CD4-positive, alpha-beta T cell treated with Interferon gamma for 1 hour (primary cell): ENCODE data around the gene PDGFC.

ENCODE experiments used
- DNase-seq: peaks from one replicate; pipeline ENCODE4 v3.0.0-alpha.2; 2020

The PDGFC gene

DNA sequence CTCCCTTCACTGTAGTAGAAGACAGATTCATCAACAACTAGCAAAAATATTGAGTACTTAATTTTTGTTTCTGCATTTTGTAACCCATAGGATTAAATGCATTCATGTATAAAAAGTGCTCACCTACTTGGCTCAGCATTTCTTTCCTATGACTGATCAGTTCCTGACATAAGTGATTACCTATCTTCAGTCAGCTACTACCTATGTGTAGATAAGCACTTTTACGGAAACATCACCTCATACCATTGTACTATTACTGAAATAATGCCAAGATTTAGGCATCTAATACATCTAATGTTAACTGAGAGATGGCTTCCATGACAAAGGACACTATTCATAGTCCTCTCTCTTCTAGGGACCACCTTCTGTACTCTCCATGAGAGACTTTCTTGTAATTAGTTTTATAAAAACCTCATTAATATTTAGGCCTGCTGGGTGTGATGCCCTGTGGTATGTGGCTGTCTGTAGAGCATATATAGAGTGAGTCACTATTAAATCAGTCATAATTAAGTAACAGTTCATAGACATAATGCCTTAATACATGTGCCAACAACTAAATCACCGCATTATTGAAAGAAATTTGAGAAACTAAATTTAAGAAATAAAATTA, 147.0 kb downstream of the PDGFC start:
- no peak for DNase-seq

DNA sequence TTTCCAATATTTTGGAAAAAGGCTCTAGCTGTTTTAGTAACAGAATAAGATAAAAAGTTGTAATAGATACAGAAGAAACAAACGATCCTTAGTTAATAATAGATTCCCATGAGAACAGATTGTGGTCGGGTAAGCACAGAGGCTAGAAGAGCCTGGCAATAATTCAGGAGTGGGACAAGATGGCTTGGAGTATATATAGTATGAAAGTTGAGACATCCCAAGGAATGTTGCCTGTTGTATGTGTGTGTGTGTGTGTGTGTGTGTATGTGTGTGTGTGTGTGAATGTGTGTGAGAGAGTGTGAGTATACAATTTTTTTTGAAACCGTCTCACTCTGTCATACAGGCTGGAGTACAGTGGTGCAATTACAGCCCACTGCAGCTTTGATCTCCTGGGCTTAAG, 150.7 kb downstream of the PDGFC start:
- no peak for DNase-seq

DNA sequence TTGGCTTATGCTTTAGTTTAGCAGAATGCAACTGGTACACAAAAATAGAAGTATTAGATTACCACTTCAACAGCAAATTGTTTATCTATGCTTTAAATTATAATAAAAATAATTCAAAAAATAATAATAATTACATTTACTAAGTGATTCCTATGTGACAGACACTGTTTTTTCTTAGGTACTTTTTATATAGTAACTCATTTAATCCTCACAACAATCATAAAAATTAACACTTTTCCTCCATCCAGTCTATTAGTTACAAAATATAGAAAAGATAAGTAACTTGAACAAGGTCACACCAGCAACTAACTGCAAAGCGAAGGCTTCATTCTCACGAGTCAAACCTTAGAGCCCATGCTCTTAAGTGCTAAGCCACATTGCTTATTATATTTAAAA, 155.2 kb downstream of the PDGFC start:
- no peak for DNase-seq

DNA sequence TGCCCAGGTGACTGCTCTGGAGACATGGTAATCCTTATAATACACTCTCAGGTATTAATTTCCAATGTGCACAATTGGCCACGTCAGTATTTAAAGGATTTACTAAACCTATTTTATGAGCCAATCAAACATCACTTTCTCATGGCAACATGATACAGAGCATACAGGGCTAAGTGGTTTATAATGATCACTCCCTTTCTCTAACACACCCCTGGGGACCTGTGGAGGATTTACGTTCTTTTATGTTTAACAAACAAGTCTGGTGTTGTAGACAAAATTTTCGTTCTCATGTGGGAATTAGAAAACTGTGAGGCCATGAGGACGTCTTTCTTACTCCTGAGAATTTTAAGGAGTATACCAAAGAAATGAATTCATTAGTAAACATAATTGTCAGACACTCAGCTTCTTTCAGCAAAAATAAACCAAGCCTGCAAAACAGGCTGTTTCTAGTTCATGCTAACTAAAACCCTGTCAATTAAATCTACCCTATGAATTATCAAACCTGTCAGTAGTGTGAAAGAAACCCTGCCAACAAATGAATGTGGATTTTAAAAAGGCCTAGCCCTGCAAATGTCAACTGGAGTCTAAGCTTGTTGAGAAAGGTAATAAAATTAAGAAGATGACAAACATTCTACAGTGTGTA, 155.8 kb downstream of the PDGFC start:
- no peak for DNase-seq

DNA sequence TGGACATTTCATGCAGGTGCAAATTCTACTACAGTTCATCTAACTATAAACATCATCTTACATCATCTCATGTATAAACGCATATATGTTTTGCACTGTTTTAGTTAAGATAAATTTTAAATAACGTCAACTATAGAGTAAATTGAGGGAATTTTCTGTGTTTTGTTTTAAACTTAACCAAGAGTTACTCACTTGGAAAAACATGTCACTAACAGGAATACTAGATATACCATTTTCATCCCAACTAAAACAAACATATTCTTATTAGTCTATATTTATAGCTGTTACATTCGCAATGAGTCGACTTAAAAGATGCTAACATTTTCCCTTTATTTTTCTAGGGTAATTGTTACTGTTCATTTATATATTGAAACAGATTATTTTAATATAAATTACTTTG, 159.6 kb downstream of the PDGFC start:
- DNase-seq = no peak

DNA sequence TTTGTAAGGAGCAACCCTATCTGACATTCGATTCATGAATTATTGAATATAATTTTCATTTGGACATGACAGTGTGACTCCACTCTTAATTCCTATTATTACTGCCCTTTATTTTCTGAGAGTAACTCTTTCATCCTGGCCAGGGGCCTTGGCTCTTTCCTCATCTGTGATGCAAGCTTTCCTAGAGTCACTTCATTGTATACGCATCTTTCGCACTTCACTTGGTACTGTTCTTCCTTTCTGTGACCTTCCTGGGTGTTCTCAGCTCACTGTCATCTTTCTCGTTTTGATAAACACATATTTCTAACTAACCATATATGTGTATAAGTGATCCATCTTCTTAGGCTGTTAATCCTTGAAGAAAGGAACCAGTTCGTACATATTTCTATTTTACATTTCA, 160.3 kb downstream of the PDGFC start:
- no peak for DNase-seq

DNA sequence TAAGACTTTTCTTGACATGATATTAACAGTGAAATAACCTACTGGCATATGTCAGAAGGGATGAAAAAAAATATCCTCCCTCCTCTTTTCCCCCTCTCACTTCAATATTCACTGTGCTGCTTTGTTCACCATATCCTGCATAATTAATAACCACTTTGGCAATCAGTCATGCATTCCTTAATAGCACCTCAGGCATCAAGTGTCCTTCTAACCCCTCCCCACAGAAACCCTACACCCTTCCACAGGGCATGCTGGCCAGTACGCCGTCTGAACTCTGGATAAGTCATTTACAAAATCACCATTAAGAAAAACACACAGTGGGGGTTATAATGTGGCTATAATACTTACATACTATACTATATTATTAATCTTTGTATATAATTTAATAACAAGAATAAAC, 165.9 kb downstream of the PDGFC start:
- no peak for DNase-seq

DNA sequence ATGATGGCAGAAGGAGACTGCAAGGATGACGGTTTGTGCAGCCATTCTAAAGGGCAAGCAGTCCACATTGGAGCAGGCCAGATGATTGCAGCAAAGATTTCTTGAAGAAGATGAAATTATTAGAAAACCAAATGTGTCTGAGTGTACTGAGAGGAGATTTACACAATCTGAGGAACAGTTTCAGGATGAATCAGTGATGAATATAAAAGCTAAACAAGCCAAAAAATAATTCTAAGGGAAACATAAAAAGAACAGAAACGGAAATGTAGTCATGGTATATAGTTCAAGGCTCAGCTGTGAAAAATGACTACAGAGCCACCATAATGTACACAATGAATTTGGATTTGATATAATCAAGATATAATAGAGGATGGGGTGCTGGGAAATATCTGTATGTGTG, 168.5 kb downstream of the PDGFC start:
- DNase-seq = no peak

DNA sequence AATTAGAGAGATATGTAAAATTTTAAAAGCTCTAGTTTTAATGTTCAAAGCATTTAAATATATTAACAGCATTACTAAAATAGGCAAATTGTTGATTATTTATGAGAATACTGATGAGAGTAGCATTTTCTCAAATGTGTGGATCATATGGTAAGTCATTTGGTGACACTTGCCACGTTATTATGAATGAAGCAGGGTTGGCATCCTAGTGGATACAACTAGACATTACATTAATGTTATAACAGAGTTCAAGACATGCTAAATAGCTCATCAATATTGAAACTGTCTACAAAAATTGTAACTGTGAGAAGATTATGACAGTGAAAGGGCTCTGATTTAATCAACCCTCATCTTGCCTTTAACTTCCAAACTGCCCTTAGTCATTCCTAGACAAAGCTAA, 171.1 kb downstream of the PDGFC start:
- DNase-seq = no peak

DNA sequence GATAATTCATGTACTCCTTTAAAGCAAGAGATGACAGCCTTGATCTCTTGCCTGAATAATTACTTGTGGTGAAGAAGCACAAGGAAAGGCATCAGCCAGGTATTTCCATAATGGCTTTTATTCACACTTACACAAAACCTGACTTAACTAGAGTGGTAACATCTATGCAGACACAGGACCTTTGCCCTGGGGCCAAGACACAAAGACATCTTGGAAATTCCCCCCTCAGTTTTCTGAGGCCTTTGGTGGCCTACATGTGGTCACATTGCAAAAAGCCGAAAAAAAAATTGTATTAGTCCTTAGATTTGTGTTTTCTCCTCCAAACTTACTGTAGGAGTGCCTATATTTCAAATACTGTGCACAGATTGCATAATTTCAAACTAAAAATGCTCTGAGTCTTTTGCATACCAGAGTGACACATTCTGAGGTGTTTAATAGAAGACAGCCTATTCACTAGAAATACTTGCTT, 172.4 kb downstream of the PDGFC start:
- DNase-seq = no peak

DNA sequence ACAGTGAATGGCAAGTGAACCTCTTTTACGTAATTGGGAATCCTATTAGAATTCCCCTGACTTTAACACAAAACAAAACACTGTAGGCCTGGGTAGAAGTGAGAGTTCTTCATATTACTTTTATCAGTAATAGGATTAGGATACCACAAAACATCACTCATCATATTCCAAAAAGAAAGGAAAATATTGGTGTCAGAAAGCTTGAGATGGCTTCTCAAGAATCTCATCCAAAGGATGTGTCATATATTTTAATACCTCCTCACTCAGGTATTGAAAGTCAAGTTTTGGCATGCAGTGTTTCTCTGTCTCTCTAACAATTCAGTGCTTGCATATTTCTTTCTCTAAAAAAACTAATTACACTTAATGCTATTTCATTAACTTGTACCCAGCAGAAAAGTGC, 173.2 kb downstream of the PDGFC start:
- DNase-seq = no peak

DNA sequence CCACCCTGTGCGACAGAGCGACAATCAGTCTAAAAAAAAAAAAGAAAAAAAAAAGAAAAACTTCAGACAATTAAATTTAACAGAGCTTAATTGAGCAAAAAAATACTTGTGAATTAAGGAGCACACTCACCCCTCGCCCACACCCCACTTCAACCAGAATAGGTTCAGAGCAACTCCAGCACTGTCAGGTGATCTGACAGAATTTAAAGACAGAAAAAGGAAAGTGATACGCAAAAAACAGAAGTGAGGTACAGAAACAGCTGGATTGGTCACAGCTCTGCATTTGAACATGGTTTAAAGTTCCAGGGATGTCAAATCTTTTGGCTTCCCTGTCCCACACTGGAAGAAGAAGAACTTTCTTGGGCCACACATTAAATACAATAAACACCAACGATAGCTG, 174.4 kb downstream of the PDGFC start:
- DNase-seq = no peak

DNA sequence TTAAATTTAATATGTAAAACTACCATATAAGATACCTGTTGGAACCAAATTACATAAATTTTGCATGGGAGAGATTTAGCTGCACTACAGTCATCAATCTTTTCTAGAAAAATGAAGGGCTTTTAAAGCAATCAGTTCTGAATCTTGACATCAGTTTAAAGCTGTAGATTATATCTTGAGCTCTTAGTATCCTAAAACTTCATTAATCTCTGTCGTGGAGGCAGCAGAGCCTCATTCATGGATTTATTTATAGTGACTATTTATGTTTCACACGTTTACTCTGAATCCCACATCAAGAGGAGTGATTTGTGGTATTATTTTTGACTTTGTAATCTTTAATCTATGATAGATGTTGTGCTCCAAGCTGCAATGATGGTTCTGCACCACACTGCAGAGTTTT, 175.9 kb downstream of the PDGFC start:
- no peak for DNase-seq

DNA sequence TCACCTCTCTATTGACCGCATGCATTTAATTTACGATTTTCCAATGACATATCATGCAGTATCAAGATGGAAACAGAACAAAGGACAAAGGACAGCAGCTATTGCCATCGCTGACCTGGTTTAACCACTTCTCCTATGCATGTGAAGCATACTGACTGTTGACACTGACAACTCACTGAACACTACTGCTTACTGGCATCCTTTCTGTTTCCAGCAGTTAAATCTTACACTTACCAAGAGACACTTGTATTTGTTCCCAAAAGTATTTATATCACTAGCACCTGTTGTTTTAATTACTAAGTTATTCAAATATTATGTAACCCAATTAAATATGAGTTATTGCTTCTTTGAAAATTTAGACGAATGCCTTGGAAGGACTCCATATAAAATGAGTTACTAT, 176.7 kb downstream of the PDGFC start:
- no peak for DNase-seq

DNA sequence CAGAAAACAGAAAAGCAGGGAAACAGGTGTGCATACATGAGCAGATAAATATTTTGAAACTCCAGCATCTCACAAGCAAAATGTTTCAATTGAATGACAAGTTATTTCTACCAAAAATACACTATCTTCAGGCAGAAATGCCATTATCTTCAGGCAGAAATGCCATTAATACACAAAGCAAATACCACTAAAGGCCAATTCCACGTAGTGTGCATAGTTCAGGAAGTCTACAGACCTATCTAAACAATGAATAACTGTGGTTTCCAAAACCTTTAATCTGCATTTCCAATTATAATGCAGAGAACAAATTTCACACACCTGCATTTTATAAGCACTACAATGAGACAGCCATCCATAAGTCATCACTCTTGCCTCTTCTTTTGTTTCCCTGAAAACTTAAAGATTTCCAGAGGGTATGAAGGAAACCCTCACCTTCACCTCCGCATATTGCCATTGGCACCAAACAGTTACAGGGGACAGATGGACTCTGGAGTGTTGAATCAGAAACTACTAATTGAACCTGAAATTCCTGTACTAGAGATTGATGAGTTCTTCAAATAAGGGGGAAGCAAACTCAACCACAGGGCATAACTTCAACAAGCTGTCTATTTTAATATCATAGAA, 179.0 kb downstream of the PDGFC start:
- no peak for DNase-seq

DNA sequence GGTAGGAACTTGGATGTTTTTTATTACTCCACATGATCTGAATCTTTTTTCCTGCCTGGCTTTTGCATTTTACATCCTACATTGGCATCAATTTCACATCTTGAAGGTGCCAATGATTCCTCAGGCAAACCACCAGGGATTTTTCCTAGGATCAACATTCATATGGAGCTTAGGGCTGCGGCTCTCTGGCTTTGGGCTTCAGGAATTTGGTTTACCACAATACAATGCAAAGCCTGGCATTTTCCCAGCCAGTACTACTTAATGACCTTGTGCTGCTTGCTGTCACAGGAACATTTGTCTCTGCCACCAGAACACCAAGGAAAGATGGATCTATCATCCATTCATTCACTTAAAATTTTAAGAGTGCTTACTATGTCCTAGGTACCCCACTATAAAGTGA, 180.7 kb downstream of the PDGFC start:
- DNase-seq = no peak

DNA sequence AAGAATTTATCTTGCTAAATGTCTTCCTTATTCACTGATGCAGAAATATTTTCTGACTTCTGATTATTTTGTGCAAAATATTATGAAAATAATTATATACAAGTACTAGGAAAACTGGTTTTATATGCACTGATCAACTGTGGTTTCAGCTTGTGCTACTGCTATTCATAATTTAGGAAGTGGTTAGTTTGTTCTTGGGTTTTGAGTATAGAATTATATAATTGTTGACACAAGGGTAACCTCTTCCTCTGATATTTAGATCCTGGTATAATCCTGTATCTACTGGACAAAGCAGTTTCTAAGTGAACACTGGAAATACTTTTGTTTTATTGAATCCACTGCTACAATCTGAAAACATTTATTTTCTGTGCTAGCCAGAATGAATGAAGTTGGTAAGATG, 182.8 kb downstream of the PDGFC start:
- no peak for DNase-seq

DNA sequence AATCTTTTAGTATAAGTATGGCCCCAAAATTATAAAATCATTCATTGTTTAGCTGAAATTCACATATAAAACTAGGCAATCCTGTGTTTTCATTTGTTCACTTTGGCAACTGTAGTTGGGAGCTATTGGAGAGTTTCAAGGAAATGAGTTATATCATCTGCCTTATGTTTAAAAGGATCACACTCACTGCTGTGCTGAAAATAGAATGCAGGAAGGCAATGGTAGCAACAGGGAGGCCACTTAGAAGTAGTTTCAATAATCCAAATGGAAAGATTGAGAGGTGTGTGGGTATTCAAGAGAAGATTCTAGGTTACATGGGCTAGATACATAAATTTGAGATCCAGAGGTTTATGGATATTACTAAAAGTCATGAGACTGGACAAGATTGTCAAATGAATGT, 184.9 kb downstream of the PDGFC start:
- no peak for DNase-seq

DNA sequence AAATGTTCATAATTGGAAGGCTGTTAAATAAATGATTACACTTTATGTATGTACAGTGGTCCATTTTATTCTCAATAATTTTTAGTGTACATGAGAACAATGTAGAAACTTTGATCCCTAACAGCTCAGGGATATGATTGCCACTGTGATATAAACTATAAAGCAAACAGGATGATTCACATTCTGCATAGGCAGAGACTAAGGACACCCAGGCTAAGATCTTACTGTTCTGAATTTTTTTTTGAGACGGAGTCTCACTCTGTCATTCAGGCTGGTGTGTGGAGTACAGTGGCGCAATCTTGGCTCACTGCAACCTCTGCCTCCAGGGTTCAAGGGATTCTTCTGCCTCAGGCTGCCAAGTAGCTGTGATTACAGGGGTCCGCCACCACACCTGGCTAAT, 186.6 kb downstream of the PDGFC start:
- no peak for DNase-seq

DNA sequence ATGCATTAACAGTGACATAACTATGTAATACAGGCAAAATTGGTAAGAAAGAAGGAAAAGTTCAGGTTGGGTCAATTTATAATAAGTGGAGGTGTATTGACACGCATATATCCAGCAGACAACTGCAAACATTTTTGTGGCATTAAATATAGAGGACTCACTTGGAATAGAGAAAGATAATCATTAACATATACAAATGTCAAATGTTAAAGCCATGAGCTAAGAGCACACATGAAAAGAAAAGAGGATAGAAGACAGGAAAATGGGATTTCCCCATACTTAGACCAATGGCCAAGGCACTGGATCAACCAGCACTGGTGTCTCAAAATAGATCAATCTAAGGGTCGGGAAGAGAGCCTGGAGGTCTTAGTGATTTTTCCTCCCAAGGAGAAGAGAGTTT, 187.6 kb downstream of the PDGFC start:
- no peak for DNase-seq

DNA sequence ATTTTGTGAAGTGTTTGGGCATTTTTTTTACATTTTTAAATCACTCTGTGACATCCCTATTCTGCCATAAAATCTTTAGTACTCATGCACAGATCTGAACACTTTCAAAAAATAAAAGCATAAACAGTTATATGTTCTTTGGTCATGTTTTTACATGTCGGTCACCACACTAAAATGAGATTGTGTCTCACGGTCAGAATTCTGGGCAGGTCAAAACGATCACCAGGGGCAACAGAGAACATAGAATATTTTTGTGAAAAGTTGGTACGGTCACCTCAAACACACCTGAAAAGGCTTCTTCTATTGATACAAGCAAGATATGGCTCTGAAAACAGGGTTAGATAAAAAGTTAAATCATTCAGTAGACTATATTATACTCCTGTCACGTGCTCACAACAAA, 189.1 kb downstream of the PDGFC start:
- DNase-seq = no peak

DNA sequence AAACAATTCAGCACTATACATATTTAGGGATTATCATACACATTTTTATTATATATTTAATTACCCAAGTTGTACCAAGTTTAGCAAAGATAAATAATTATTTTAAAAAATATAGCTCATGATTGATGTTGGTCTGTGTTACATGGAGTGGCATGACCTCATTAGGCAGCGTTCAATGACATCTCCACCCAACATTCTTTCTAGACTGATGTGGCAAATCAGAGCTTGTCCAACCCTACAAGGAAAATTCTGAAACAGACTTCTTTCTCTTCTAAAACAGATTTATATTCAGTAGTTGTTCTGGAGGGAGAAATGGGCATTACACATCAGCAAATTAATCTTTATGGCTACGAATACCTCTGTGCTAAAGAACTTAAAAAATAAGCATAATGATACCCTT, 189.7 kb downstream of the PDGFC start:
- DNase-seq = no peak

DNA sequence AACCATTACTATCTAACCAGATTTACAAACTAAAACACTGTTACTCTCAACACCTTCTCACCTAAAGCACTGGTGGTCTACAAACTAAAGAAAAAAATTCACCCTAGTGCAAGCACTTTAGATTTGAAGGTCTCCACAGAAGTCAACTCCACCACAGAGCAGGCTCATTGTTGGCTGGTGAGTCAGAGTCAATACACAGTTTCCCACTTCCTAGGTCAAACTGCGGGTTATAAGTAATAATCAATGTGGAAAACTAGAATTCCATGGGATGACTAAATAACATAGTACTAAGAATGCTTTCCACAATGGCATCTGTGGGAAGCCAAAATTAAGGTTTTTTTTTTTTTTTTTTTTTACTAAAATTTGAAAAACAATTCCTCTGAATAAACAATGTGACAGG, 191.8 kb downstream of the PDGFC start:
- DNase-seq = no peak

DNA sequence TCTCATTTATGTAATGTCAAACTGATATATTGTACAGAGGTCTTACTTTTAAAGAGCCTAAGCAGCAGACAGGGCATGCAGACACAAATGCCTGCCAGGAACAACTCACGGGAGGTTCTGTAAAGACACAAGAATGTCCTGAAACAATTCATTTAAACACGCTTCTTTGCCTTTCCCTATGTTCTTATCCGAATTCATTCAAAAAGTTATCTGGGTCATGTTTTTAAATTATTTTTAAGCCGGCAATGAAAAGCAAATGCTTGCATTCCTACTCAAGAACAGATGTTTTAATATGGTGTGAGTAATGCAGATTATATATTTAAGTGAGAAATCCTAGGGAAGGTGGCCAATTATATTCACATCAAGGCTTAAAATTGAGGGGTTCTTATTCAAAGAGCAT, 192.6 kb downstream of the PDGFC start:
- DNase-seq = no peak

DNA sequence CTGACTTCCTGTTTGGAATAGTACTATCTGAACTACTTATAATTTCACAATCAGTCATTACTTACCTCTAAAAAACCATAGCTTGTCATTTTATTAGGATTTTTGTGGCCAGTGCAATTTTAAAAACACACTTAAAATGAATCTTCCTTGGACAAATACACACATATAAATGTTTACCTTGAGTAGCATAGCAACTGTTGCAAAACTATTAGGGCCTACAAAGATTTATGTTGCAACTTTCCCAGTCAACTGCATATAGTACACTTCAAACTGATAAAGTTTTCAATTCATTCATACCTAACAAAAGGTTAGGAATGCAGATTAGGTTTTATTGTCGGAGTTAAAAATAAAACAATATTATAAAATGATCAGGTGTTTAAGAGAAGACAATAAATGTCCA, 193.0 kb downstream of the PDGFC start:
- DNase-seq = no peak
